Measurements from ENCODE around the gene GLB1L2. TPM values are rescaled to one million over a fixed set of nuclear protein-coding genes. Genes with fewer than 3 reads are reported as not detected.

Gene GLB1L2
- total and polyA plus RNA-seq, 10 donors, result 0.29 to 1.5 (median 0.51) TPM; not detected in 1

DNA sequence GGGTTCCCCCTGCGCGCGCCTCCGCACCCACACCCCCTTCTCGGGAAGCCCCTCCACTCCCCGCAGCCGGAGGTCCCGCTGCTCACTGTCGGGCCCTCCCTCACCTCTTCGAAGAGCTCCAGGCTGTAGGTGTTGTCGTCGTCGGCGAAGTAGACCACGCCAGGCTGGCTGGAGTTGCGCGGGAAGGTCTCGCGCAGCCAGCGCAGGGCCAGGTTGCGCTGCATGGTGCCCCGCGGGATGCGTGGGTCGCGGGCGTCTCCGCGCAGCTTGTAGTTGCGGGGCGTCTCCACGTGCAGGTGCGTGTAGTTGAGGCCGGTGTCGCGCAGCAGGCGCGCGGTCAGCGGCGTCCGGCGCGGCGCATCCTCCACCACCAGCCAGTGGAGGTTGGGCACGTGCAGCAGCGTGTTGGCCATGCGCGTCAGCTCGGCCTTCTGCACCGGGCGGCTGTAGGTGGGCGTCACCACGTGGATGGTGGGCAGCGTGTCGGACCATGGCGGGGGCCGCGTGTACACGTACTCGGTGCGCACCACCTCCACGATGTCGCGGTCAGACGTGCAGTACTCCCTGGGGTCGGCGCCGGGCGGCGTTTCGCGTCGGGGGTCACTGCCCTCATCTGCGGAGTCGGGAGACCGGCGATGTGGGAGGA lies 51.9 kb downstream of the GLB1L2 start:
- no peaks in the 10 kb centered on the region for H3K36me3 ChIP-seq
- no peaks in the 10 kb centered on the region for H3K9me3 ChIP-seq
- no peak for DNase-seq
- H3K27me3 ChIP-seq (replicated peaks in 1 of 7), result peaks cover 0 to 61% (median 4%) of the 10 kb centered on the region in 7 donors
- no peak overlapping the region for H3K4me3 ChIP-seq
- TF ChIP-seq CTCF (IDR thresholded peaks at IDR 0.05 in 8 of 11, conservative IDR thresholded peaks at IDR 0.05 in 3 of 11) (no peak), POLR2A (IDR thresholded peaks at IDR 0.05) (no peak), POLR2AphosphoS5 (IDR thresholded peaks at IDR 0.05) (no peak)
- H3K27ac ChIP-seq, result no peak overlapping the region
- intact Hi-C loops (cut with DNase I; ENCODE audit: low total_unique reads), result no loop called here
- 91 to 96% (median 93%) methylated on average over 66 to 78 of the region's 78 CpGs for WGBS, 5 donors
- H3K4me1 ChIP-seq, result no peaks in the 10 kb centered on the region

DNA sequence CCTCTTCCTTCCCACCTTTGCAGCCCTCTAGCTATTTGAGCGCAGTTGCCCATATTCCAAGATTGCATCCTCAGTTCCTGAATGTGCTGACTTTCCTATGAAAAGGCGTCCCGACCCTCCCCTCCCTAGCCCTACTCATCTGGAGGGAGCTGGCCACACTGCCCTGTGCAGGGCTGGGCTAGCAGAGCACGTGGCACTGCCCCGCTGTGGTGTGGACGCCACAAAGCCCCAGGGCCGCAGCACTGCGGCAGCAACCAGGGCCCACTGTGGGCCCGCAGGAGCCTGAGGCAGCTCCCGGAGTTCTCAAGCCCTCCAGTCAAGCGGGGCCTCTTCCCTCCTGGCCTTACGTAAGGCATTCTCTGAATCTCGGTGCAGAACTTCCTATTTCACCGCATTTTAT lies 52.6 kb downstream of the GLB1L2 start:
- no peak for TF ChIP-seq CTCF (IDR thresholded peaks at IDR 0.05 in 8 of 11, conservative IDR thresholded peaks at IDR 0.05 in 3 of 11)
- TF ChIP-seq POLR2A (IDR thresholded peaks at IDR 0.05), result no peak
- Histone ChIP-seq H3K9me3 (no peaks in the 10 kb centered on the region), H3K27ac (no peak overlapping the region), H3K27me3 (replicated peaks in 1 of 7) (peaks cover 0 to 65% (median 4%) of the 10 kb centered on the region in 7 donors), H3K4me3 (no peak overlapping the region), H3K4me1 (no peaks in the 10 kb centered on the region), H3K36me3 (no peaks in the 10 kb centered on the region)
- no peak for DNase-seq
- WGBS, 5 donors, result 59 to 71% (median 69%) methylated on average over 12 to 14 of the region's 14 CpGs
- intact Hi-C loops (cut with DNase I; ENCODE audit: low total_unique reads), result no loop called here

DNA sequence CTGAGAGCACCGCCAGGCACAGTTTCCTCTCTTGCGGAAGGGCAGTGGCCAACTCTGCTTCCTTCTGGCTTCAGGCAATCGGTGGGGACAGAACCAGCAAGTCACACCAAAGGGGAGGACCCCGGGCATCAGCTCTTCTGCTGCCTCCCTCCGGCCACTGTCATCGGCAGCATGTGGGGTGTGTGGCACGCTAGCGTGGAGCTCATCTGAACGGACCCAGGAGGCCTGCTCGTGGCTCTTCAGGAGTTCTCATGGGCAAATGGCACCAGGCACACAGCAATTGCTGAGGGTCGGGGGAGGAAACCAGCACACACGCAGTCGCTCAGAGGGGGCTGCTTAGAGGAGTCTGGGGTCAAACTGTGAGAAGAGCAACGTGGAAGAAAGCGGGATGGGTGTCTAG lies 53.4 kb downstream of the GLB1L2 start:
- TF ChIP-seq CTCF (IDR thresholded peaks at IDR 0.05 in 8 of 11, conservative IDR thresholded peaks at IDR 0.05 in 3 of 11) (no peak), POLR2AphosphoS5 (IDR thresholded peaks at IDR 0.05) (no peak), POLR2A (IDR thresholded peaks at IDR 0.05) (no peak)
- H3K4me3 ChIP-seq, result no peak overlapping the region
- H3K4me1 ChIP-seq, result no peaks in the 10 kb centered on the region
- intact Hi-C loops (cut with DNase I; ENCODE audit: low total_unique reads), result no loop called here
- no peak overlapping the region for H3K27ac ChIP-seq
- WGBS, 5 donors, result 81 to 87% (median 85%) methylated on average over 15 of the region's 15 CpGs
- H3K9me3 ChIP-seq, result no peaks in the 10 kb centered on the region
- no peaks in the 10 kb centered on the region for H3K36me3 ChIP-seq
- H3K27me3 ChIP-seq (replicated peaks in 1 of 7), result peaks cover 0 to 66% (median 4%) of the 10 kb centered on the region in 7 donors
- no peak for DNase-seq

DNA sequence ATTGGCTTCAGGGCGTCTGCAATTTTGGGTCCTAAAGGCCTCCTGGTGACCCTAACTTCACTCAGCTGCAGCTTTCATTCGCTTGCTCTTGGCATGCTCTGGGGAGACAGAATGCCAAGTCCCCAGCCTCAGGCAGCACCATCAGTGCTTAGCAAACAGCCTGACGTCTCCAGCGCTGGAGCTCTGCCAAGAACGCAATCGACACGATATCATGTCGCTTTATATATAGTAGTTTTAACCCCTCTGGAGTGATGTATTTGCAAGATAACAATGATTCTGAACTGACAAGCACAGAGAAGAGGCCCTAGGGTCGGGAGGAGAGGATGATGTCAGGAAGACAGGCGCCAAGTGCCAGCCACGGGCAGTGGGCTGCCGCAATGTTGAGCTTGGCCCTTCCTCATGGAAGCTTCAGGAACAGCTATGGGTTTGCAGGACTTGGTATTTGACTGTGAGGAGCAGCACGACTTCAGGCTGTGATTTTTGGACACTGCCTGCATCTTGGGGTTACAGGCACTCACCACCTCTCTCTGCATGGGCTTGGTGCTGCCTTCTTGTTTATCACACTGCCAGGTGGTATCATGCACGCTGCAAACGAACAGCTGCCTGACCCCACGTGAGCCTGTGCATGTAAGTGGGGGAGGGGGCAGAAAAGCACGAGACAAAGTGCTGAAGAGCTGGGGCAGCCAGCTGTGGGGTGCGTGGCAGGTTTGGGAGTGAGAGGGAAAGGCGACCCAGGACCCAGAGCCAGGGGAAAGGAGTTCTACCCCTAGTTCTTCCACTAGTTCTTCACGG lies 54.2 kb downstream of the GLB1L2 start:
- no peak overlapping the region for H3K27ac ChIP-seq
- H3K36me3 ChIP-seq, result no peaks in the 10 kb centered on the region
- intact Hi-C loops (cut with DNase I; ENCODE audit: low total_unique reads), result no loop called here
- 59 to 67% (median 64%) methylated on average over 20 of the region's 20 CpGs for WGBS, 5 donors
- no peaks in the 10 kb centered on the region for H3K4me1 ChIP-seq
- no peak overlapping the region for H3K4me3 ChIP-seq
- no peaks in the 10 kb centered on the region for H3K9me3 ChIP-seq
- peaks cover 0 to 70% (median 4%) of the 10 kb centered on the region in 7 donors for H3K27me3 ChIP-seq (replicated peaks in 1 of 7)
- TF ChIP-seq CTCF (IDR thresholded peaks at IDR 0.05 in 8 of 11, conservative IDR thresholded peaks at IDR 0.05 in 3 of 11) (no peak), POLR2A (IDR thresholded peaks at IDR 0.05) (no peak), POLR2AphosphoS5 (IDR thresholded peaks at IDR 0.05) (no peak)
- no peak for DNase-seq

All from spleen (tissue), 11 donors.